ENCODE data around the gene RFTN1.

DNA sequence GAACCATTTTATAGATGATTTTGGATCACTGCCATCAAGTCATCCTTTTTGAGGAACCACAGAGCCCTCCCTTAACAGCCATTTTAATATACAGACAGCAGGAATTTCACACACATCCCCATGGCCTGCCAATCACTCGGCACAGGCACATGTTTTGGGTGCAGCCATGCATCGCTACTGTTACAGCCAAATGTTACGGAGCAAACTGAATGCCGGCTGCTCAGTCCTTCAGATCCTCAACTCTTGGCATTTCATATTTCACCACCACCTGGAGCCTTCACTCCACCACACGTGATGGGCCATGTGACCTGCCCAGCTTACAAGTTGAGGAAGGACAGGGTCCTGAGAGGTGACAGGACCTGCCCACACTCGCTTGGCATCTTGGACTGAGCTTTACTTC, 157.7 kb downstream of the RFTN1 start:
- TF ChIP-seq EZH2 (IDR thresholded peaks at IDR 0.05; ENCODE audit: low read length, missing control alignments) (no peak), CTCF (conservative IDR thresholded peaks at IDR 0.05 in 1 of 2, IDR thresholded peaks at IDR 0.05 in 1 of 2; ENCODE audit: low read depth in 1 of 2, low read length in 2 of 2) (no peak)
